GM23338 (cell line): ENCODE measurements around the gene TGIF2. TPM values are rescaled to one million over a fixed set of nuclear protein-coding genes. Genes with fewer than 3 reads are reported as not detected.

Experiments used
- ATAC-seq: fragments of 200-7000 bp; cut with Tn5 transposase; 3 replicates; pipeline ENCODE4 v1.9.1; 2020
- DNase-seq: peaks from one replicate; pipeline ENCODE4 v3.0.0-alpha.2; 2015; ENCODE audit warnings: low spot score
- H2AFZ ChIP-seq: fragments of 200-600 bp; sonication (generic); 2 replicates; pipeline ENCODE4 v1.8.0; 2016; ENCODE audit warnings: antibody characterized with exemption, mild to moderate bottlenecking, moderate library complexity
- H3F3A ChIP-seq: fragments of 200-600 bp; sonication (generic); replicated peaks from 2 replicates; pipeline ENCODE4 v1.8.0; 2017; ENCODE audit warnings: antibody characterized with exemption, mixed run types, low read depth
- H3K27ac ChIP-seq: fragments of 200-600 bp; sonication (generic); 2 replicates; pipeline ENCODE4 v1.6.1; 2016; ENCODE audit warnings: low read depth
- H3K27me3 ChIP-seq: fragments of 200-600 bp; sonication (generic); 2 replicates; pipeline ENCODE4 v1.8.0; 2016; ENCODE audit warnings: mild to moderate bottlenecking, mixed run types, moderate library complexity; ENCODE audit not compliant: insufficient read depth
- H3K36me3 ChIP-seq: fragments of 200-600 bp; sonication (generic); 2 replicates; pipeline ENCODE4 v1.8.0; 2016; ENCODE audit warnings: mild to moderate bottlenecking; ENCODE audit not compliant: insufficient read depth
- H3K4me1 ChIP-seq: fragments of 200-600 bp; sonication (generic); 2 replicates; pipeline ENCODE4 v1.8.0; 2016; ENCODE audit warnings: mild to moderate bottlenecking, moderate library complexity; ENCODE audit not compliant: insufficient read depth
- H3K4me2 ChIP-seq: fragments of 200-600 bp; sonication (generic); 2 replicates; pipeline ENCODE4 v1.7.1; 2017; ENCODE audit warnings: mixed run types
- H3K4me3 ChIP-seq: fragments of 200-600 bp; sonication (generic); 2 replicates; pipeline ENCODE4 v1.6.1; 2016; ENCODE audit warnings: mixed run types
- H3K79me2 ChIP-seq: fragments of 200-600 bp; sonication (generic); replicated peaks from 2 replicates; pipeline ENCODE4 v1.8.0; 2017; ENCODE audit warnings: mild to moderate bottlenecking; ENCODE audit not compliant: insufficient read depth
- H3K9me2 ChIP-seq: fragments of 200-600 bp; sonication (generic); 2 replicates; pipeline ENCODE4 v1.8.0; 2017; ENCODE audit not compliant: insufficient read depth
- H4K20me1 ChIP-seq: fragments of 200-600 bp; sonication (generic); replicated peaks from 2 replicates; pipeline ENCODE4 v1.8.0; 2017; ENCODE audit warnings: mild to moderate bottlenecking; ENCODE audit not compliant: insufficient read depth
- H3K27ac Mint-ChIP-seq: 2 replicates; pipeline ENCODE4 v1.8.0; 2020; ENCODE audit warnings: inconsistent platforms, mild to moderate bottlenecking, moderate library complexity, mixed read lengths
- H3K27me3 Mint-ChIP-seq: 3 replicates; pipeline ENCODE4 v1.8.0; 2022; ENCODE audit warnings: low read depth, mild to moderate bottlenecking, moderate library complexity, mixed read lengths, inconsistent platforms; ENCODE audit not compliant: insufficient read depth, poor library complexity
- H3K36me3 Mint-ChIP-seq: 3 replicates; pipeline ENCODE4 v1.8.0; 2021; ENCODE audit warnings: low read depth, mild to moderate bottlenecking, inconsistent platforms, moderate library complexity, mixed read lengths
- H3K4me1 Mint-ChIP-seq: 3 replicates; pipeline ENCODE4 v1.8.0; 2020; ENCODE audit warnings: mild to moderate bottlenecking, inconsistent platforms, mixed read lengths
- H3K4me3 Mint-ChIP-seq: 3 replicates; pipeline ENCODE4 v1.8.0; 2021; ENCODE audit warnings: moderate library complexity, mild to moderate bottlenecking, inconsistent platforms, mixed read lengths
- H3K9me3 Mint-ChIP-seq: 3 replicates; pipeline ENCODE4 v1.8.0; 2020; ENCODE audit warnings: moderate library complexity, mild to moderate bottlenecking, inconsistent platforms, mixed read lengths
- CTCF ChIP-seq, 2 experiments: fragments of 200-600 bp in 1 of 2; sonication (generic) in 1 of 2; conservative IDR thresholded peaks; 2 replicates each; pipeline versions ENCODE4 v1.5.1 to v1.6.1; 2016 to 2017; ENCODE audit warnings: antibody characterized with exemption in 2 of 2, low read depth in 2 of 2, mild to moderate bottlenecking in 2 of 2, moderate library complexity in 1 of 2
- EZH2 ChIP-seq: fragments of 200-600 bp; sonication (generic); IDR thresholded peaks from one replicate; pipeline ENCODE4 v1.8.0; 2017; ENCODE audit warnings: antibody characterized with exemption, mild to moderate bottlenecking, low read depth; ENCODE audit not compliant: unreplicated experiment
- EZH2phosphoT487 ChIP-seq: fragments of 200-600 bp; sonication (generic); IDR thresholded peaks from one replicate; pipeline ENCODE4 v1.8.1; 2018; ENCODE audit warnings: antibody characterized with exemption; ENCODE audit not compliant: unreplicated experiment
- JUNB ChIP-seq: IDR thresholded peaks from one replicate; pipeline ENCODE4 v1.6.1; 2016; ENCODE audit warnings: antibody characterized with exemption; ENCODE audit not compliant: unreplicated experiment
- NANOG ChIP-seq: IDR thresholded peaks from 2 replicates; pipeline ENCODE4 v1.6.1; 2016; ENCODE audit warnings: antibody characterized with exemption, borderline replicate concordance
- POLR2AphosphoS5 ChIP-seq: IDR thresholded peaks from 2 replicates; pipeline ENCODE4 v1.6.1; 2016; ENCODE audit warnings: antibody characterized with exemption, low read depth
- ZNF114 ChIP-seq: fragments of 250-450 bp; sonication (Bioruptor Pico); IDR thresholded peaks from 2 replicates; pipeline ENCODE4 v1.5.0; 2020; ENCODE audit warnings: mild to moderate bottlenecking, moderate library complexity
- ZNF331 ChIP-seq: fragments of 250-450 bp; sonication (Bioruptor Pico); IDR thresholded peaks from 2 replicates; pipeline ENCODE4 v1.5.0; 2020; ENCODE audit warnings: low read depth, mild to moderate bottlenecking, moderate library complexity
- polyA plus RNA-seq: library from polyadenylated mRNA; unstranded; fragments of >200 nt; fragmentation: Nextera tagmentation; extraction: Ambion mirVana; gene quantifications from 2 replicates; pipeline ENCODE4 v1.2.1, GENCODE V29; 2016
- total RNA-seq: library from RNA; depleted of rRNA; stranded (reverse); fragments of >200 nt; shearing (Covaris generic); gene quantifications from 2 replicates; pipeline ENCODE4 v1.2.3, GENCODE V29; 2014
- TF ChIP-seq, protein P1 (sequence below): IDR thresholded peaks from one replicate; pipeline ENCODE4 v1.6.1; 2018; ENCODE audit warnings: antibody characterized with exemption; ENCODE audit not compliant: unreplicated experiment
- TF ChIP-seq, protein P2 (sequence below): IDR thresholded peaks from 2 replicates; pipeline ENCODE4 v1.6.1; 2016; ENCODE audit warnings: antibody characterized with exemption

The TGIF2 gene
- total and polyA plus RNA-seq, 2 experiments from 2014 or later: 47.6 to 63.2 TPM

DNA sequence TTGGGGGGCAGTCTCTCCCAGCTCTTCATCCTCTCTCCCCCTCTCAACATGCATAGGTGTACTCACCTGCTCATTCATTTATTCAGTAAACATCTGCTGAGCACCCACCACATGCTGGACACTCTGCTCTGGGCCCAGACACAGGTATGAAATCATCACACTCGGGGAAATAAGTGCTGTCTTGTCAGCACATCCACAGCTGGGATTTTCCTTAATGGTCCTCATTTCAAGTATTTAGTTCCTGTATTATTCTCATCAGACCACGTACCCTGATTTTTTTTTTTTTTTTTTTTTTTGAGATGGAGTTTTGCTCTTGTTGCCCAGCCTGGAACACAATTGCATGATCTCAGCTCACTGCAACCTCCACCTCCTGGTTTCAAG, 51.5 kb downstream of the TGIF2 start:
- Histone ChIP-seq H3F3A (no peaks in the 10 kb centered on the region), H3K4me3 (no peak overlapping the region), H3K27ac (no peak overlapping the region), H3K9me2 (no peaks in the 10 kb centered on the region; the same call in 1 of the 2 replicates), H2AFZ (no peak overlapping the region; the same call in 1 of the 2 replicates), H3K36me3 (no peaks in the 10 kb centered on the region), H3K4me2 (no peak overlapping the region), H4K20me1 (no peaks in the 10 kb centered on the region), H3K79me2 (no peaks in the 10 kb centered on the region), H3K27me3 (no peaks in the 10 kb centered on the region), H3K4me1 (no peaks in the 10 kb centered on the region; the same call in 1 of the 2 replicates)
- Mint-ChIP-seq H3K36me3 (no peaks in the 10 kb centered on the region), H3K27ac (no peak overlapping the region), H3K9me3 (no peaks in the 10 kb centered on the region), H3K4me1 (peaks cover 6% of the 10 kb centered on the region), H3K27me3 (no peaks in the 10 kb centered on the region), H3K4me3 (no peak overlapping the region)
- no peak for TF ChIP-seq JUNB
- TF ChIP-seq, protein P1, sequence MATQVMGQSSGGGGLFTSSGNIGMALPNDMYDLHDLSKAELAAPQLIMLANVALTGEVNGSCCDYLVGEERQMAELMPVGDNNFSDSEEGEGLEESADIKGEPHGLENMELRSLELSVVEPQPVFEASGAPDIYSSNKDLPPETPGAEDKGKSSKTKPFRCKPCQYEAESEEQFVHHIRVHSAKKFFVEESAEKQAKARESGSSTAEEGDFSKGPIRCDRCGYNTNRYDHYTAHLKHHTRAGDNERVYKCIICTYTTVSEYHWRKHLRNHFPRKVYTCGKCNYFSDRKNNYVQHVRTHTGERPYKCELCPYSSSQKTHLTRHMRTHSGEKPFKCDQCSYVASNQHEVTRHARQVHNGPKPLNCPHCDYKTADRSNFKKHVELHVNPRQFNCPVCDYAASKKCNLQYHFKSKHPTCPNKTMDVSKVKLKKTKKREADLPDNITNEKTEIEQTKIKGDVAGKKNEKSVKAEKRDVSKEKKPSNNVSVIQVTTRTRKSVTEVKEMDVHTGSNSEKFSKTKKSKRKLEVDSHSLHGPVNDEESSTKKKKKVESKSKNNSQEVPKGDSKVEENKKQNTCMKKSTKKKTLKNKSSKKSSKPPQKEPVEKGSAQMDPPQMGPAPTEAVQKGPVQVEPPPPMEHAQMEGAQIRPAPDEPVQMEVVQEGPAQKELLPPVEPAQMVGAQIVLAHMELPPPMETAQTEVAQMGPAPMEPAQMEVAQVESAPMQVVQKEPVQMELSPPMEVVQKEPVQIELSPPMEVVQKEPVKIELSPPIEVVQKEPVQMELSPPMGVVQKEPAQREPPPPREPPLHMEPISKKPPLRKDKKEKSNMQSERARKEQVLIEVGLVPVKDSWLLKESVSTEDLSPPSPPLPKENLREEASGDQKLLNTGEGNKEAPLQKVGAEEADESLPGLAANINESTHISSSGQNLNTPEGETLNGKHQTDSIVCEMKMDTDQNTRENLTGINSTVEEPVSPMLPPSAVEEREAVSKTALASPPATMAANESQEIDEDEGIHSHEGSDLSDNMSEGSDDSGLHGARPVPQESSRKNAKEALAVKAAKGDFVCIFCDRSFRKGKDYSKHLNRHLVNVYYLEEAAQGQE: no peak
- TF ChIP-seq EZH2: no peak
- TF ChIP-seq NANOG: no peak
- no peak for TF ChIP-seq ZNF114 (CRISPR knock-in tag)
- no peak for TF ChIP-seq POLR2AphosphoS5
- no peak for TF ChIP-seq EZH2phosphoT487
- no peak for TF ChIP-seq ZNF331 (CRISPR knock-in tag)
- no peak for DNase-seq
- ATAC-seq: no peak

GRCh38 chr20:36628076-36628475, 54.7 kb downstream of the TGIF2 start:
- Histone ChIP-seq H3K4me3 (no peak overlapping the region), H3F3A (no peaks in the 10 kb centered on the region), H3K36me3 (no peaks in the 10 kb centered on the region), H4K20me1 (no peaks in the 10 kb centered on the region), H2AFZ (no peak overlapping the region), H3K79me2 (no peaks in the 10 kb centered on the region), H3K4me2 (no peak overlapping the region), H3K9me2 (no peaks in the 10 kb centered on the region), H3K27me3 (no peaks in the 10 kb centered on the region), H3K27ac (no peak overlapping the region), H3K4me1 (no peaks in the 10 kb centered on the region; the same call in 1 of the 2 replicates)
- H3K9me3 Mint-ChIP-seq: no peaks in the 10 kb centered on the region
- H3K27me3 Mint-ChIP-seq: peaks cover under 1% of the 10 kb centered on the region
- DNase-seq: no peak
- peaks cover 9% of the 10 kb centered on the region for H3K4me1 Mint-ChIP-seq
- no peak overlapping the region for H3K4me3 Mint-ChIP-seq
- ATAC-seq: no peak
- no peak overlapping the region for H3K27ac Mint-ChIP-seq
- H3K36me3 Mint-ChIP-seq: no peaks in the 10 kb centered on the region; the same call in 2 of the 3 replicates
- TF ChIP-seq CTCF (conservative IDR thresholded peaks at IDR 0.05; ENCODE audit: low read depth in 2 of 2) (no peak), EZH2phosphoT487 (no peak), JUNB (no peak)
- TF ChIP-seq, protein P2, sequence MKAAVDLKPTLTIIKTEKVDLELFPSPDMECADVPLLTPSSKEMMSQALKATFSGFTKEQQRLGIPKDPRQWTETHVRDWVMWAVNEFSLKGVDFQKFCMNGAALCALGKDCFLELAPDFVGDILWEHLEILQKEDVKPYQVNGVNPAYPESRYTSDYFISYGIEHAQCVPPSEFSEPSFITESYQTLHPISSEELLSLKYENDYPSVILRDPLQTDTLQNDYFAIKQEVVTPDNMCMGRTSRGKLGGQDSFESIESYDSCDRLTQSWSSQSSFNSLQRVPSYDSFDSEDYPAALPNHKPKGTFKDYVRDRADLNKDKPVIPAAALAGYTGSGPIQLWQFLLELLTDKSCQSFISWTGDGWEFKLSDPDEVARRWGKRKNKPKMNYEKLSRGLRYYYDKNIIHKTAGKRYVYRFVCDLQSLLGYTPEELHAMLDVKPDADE: no peak
